Ishikawa (cell line): ENCODE results near the gene SCFD1.

Source experiments
- CEBPB ChIP-seq: IDR thresholded peaks from 2 replicates; pipeline ENCODE4 v1.6.1; 2012
- CREB1 ChIP-seq: IDR thresholded peaks from 2 replicates; pipeline ENCODE4 v1.6.1; 2012; ENCODE audit warnings: low read depth
- EGR1 ChIP-seq: IDR thresholded peaks from 2 replicates; pipeline ENCODE4 v1.6.1; 2012
- EP300 ChIP-seq: IDR thresholded peaks from 2 replicates; pipeline ENCODE4 v1.6.1; 2012; ENCODE audit warnings: borderline replicate concordance
- FOXM1 ChIP-seq: IDR thresholded peaks from 2 replicates; pipeline ENCODE4 v1.6.1; 2012; ENCODE audit warnings: low read depth, borderline replicate concordance
- NFIC ChIP-seq: IDR thresholded peaks from 2 replicates; pipeline ENCODE4 v1.6.1; 2012
- REST ChIP-seq: IDR thresholded peaks from 2 replicates; pipeline ENCODE4 v1.6.1; 2012; ENCODE audit warnings: low read depth, mild to moderate bottlenecking
- TAF1 ChIP-seq: IDR thresholded peaks from 2 replicates; pipeline ENCODE4 v1.6.1; 2012; ENCODE audit warnings: low read depth, mild to moderate bottlenecking
- TCF12 ChIP-seq: IDR thresholded peaks from 2 replicates; pipeline ENCODE4 v1.6.1; 2012; ENCODE audit warnings: low read depth
- TEAD4 ChIP-seq: IDR thresholded peaks from 2 replicates; pipeline ENCODE4 v1.6.1; 2012
- USF1 ChIP-seq: IDR thresholded peaks from 2 replicates; pipeline ENCODE4 v1.6.1; 2012
- YY1 ChIP-seq: IDR thresholded peaks from 2 replicates; pipeline ENCODE4 v1.6.1; 2012; ENCODE audit warnings: low read depth
- ZBTB7A ChIP-seq: IDR thresholded peaks from 2 replicates; pipeline ENCODE4 v1.6.1; 2012; ENCODE audit warnings: low read depth
- TF ChIP-seq, protein P1 (sequence below): IDR thresholded peaks from 2 replicates; pipeline ENCODE4 v1.6.1; 2012

Gene SCFD1

GRCh38 chr14:30580616-30581282 lies 41.4 kb upstream of the SCFD1 start:
- TF ChIP-seq, protein P1, sequence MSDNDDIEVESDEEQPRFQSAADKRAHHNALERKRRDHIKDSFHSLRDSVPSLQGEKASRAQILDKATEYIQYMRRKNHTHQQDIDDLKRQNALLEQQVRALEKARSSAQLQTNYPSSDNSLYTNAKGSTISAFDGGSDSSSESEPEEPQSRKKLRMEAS, result no peak
- TF ChIP-seq EP300 (no peak), NFIC (no peak), EGR1 (no peak), TCF12 (no peak), YY1 (no peak), ZBTB7A (no peak), REST (no peak), TEAD4 (no peak), USF1 (no peak), FOXM1 (no peak)

DNA sequence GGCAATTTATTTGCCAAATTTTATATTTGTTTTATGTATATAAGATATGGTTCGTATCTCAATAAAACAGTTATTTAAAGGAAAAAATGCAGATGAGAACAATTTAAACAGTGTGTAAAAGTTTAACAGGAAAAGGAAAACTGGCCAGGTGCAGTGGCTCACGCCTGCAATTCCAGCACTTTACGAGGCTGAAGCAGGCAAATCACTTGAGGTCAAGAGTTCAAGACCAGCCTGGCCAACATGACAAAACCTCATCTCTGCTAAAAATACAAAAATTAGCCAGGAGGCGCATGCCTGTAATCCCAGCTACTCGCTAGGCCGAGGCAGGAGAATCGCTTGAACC lies 40.9 kb upstream of the SCFD1 start:
- TF ChIP-seq, protein P1, result no peak

- TF ChIP-seq TCF12, result no peak
- no peak for TF ChIP-seq CEBPB
- TF ChIP-seq REST, result no peak
- TF ChIP-seq TAF1, result no peak
- TF ChIP-seq ZBTB7A, result no peak
- TF ChIP-seq YY1, result no peak
- TF ChIP-seq CREB1, result no peak
- TF ChIP-seq FOXM1, result no peak
- no peak for TF ChIP-seq USF1
- TF ChIP-seq, protein P1, result no peak
Measured at GRCh38 chr14:30582376-30582775, 39.7 kb upstream of the SCFD1 start.

DNA sequence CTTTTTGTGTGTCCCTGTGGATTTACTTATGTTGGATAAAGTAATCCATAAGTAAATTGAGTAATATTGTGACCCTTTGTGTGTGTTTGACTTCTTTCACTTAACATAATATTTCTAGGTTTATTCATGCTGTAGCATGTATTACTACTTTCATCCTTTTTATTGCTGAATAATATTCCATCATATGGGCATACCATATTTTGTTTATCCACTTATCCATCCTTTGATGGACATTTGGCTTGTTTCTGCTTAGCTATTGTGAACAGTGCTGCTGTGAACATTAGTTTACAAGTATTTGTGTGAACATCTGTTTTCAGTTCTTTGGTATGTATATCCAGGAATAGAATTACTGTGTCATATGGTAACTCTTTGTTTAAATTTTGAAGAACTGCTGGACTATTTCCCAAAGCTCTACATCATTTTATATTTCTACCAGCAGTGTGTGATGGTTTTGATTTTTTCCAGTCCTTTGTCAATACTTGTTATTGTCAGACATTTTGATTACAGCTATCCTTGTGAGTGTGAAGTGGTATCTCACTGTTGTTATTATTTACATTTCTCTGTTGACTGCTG lies 38.0 kb upstream of the SCFD1 start:
- TF ChIP-seq USF1 (no peak), ZBTB7A (no peak), REST (no peak)

DNA sequence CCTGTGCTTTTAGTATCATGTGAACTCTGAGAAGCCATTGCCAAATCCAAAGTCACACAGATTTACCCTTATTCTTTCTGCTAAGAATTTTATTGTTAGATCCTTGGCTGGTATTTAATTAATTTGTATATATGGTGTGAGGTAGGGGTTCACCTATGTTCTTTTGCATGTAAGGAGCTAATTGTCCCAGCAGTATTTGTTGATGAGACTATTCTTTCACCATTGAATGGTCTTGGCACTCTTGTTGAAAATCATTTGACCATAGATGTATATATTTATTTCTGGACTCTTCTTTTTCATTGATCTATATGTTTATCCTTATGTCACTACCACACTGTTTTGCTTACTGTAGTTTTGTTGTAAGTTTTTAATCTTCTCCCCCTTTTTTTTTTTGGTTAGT lies 36.9 kb upstream of the SCFD1 start:
- TF ChIP-seq EP300, result no peak
- TF ChIP-seq CREB1, result no peak
- no peak for TF ChIP-seq EGR1
- no peak for TF ChIP-seq FOXM1
- TF ChIP-seq REST, result no peak
- TF ChIP-seq, protein P1, result no peak
- TF ChIP-seq TEAD4, result no peak
- TF ChIP-seq TAF1, result no peak
- TF ChIP-seq NFIC, result no peak
- TF ChIP-seq USF1, result no peak
- TF ChIP-seq CEBPB, result no peak
